GM19238 (cell line): ENCODE results near the gene KCNJ9.

Experiments
- DNase-seq: peaks from one replicate; pipeline ENCODE4 v3.0.0; 2011; ENCODE audit warnings: low spot score; ENCODE audit not compliant: insufficient read length

KCNJ9 gene

GRCh38 chr1:160087118-160087662 is 5.9 kb downstream of the KCNJ9 start:
- no peak for DNase-seq

- no peak for DNase-seq
These were observed 8.5 kb downstream of the KCNJ9 start for GRCh38 chr1:160089883-160090282.

GRCh38 chr1:160090760-160091159 is 9.4 kb downstream of the KCNJ9 start:
- no peak for DNase-seq

GRCh38 chr1:160091666-160092223 is 10.4 kb downstream of the KCNJ9 start:
- no peak for DNase-seq

GRCh38 chr1:160092366-160093068 is 11.2 kb downstream of the KCNJ9 start:
- DNase-seq = no peak

- no peak for DNase-seq
These were observed 11.7 kb downstream of the KCNJ9 start for GRCh38 chr1:160093069-160093395.

GRCh38 chr1:160093624-160094290 is 12.4 kb downstream of the KCNJ9 start:
- no peak for DNase-seq

GRCh38 chr1:160094291-160094625 is 12.9 kb downstream of the KCNJ9 start:
- DNase-seq = no peak

- no peak for DNase-seq
These were observed 13.5 kb downstream of the KCNJ9 start for GRCh38 chr1:160094806-160095205.

- DNase-seq = no peak
These were observed 14.2 kb downstream of the KCNJ9 start for GRCh38 chr1:160095382-160096105.

- no peak for DNase-seq
These were observed 15.2 kb downstream of the KCNJ9 start for GRCh38 chr1:160096274-160097116.

- no peak for DNase-seq
These were observed 16.0 kb downstream of the KCNJ9 start for GRCh38 chr1:160097151-160097910.

- peak; percentile 90 for DNase-seq
These were observed 16.8 kb downstream of the KCNJ9 start, which contains the start of gene IGSF8 for GRCh38 chr1:160097911-160098851. Gene IGSF8, minus strand, starts transcription at chr1:160098619. Its CDS starts 147 bp downstream, at chr1:160098472.

GRCh38 chr1:160098852-160099561 is 17.7 kb downstream of the KCNJ9 start:
- peak; percentile 96 for DNase-seq

GRCh38 chr1:160099716-160100375 is 18.5 kb downstream of the KCNJ9 start:
- no peak for DNase-seq

GRCh38 chr1:160101037-160101716 is 19.8 kb downstream of the KCNJ9 start:
- DNase-seq = peak; percentile 81
